Calu3 (cell line): ENCODE results near the gene PTGER1. TPM values are rescaled to one million over a fixed set of nuclear protein-coding genes. Genes with fewer than 3 reads are reported as not detected.
"Not testable (repeated sequence)": the region's sequence is repeated elsewhere in the genome, so short reads cannot be mapped to it uniquely, and the experiment has no call there.

Source experiments
- BruUV-seq: library from RNA; stranded (reverse); fragments of 400-500 nt; replicated peaks from 2 replicates; lab custom pipeline; 2021; lab: Mats Ljungman, UMichigan
- CTCF ChIA-PET: fragments of 300-600 bp; sonication (Branson Sonifier 250); formaldehyde crosslinking; loops from one replicate; lab custom pipeline; 2022; ENCODE audit warnings: antibody characterized with exemption; lab: Charles Lee
- DNase-seq: peaks from one replicate; pipeline ENCODE4 v3.0.0; 2022
- H3K27ac Mint-ChIP-seq: one replicate; pipeline ENCODE4 v1.8.0; 2022; ENCODE audit warnings: mixed read lengths; ENCODE audit not compliant: unreplicated experiment
- H3K27me3 Mint-ChIP-seq: one replicate; pipeline ENCODE4 v1.8.0; 2022; ENCODE audit warnings: mixed read lengths; ENCODE audit not compliant: unreplicated experiment
- H3K36me3 Mint-ChIP-seq: one replicate; pipeline ENCODE4 v1.8.0; 2022; ENCODE audit warnings: mild to moderate bottlenecking, moderate library complexity, mixed read lengths; ENCODE audit not compliant: insufficient read depth, unreplicated experiment
- H3K4me1 Mint-ChIP-seq: one replicate; pipeline ENCODE4 v1.8.0; 2022; ENCODE audit warnings: mild to moderate bottlenecking, low read depth, mixed read lengths; ENCODE audit not compliant: unreplicated experiment
- H3K4me3 Mint-ChIP-seq: one replicate; pipeline ENCODE4 v1.8.0; 2022; ENCODE audit warnings: mild to moderate bottlenecking, low read depth, moderate library complexity, mixed read lengths; ENCODE audit not compliant: unreplicated experiment
- H3K9me3 Mint-ChIP-seq: one replicate; pipeline ENCODE4 v1.8.0; 2022; ENCODE audit warnings: low read depth, mixed read lengths; ENCODE audit not compliant: unreplicated experiment
- CTCF ChIP-seq: fragments of 200-600 bp; IDR thresholded peaks from one replicate; pipeline ENCODE4 v1.8.0; 2022; ENCODE audit warnings: antibody characterized with exemption; ENCODE audit not compliant: unreplicated experiment
- intact Hi-C: fragments of 100-400 bp; cut with micrococcal nuclease; formaldehyde crosslinking; loops from one replicate; pipeline ENCODE4 v1.10.0; 2022; ENCODE audit not compliant: unreplicated experiment
- total RNA-seq: library from RNA; stranded (reverse); gene quantifications from 2 replicates; pipeline ENCODE4 v1.2.3, GENCODE V29; 2022

The PTGER1 gene
- total RNA-seq, 1 experiment from 2014 or later, result 1.3 TPM

GRCh38 chr19:14460935-14461334 lies 14.2 kb downstream of the PTGER1 start:
- H3K27me3 Mint-ChIP-seq, result no peaks in the 10 kb centered on the region
- H3K9me3 Mint-ChIP-seq, result no peaks in the 10 kb centered on the region
- no peak for TF ChIP-seq CTCF
- no peaks in the 10 kb centered on the region for H3K4me1 Mint-ChIP-seq
- no peak overlapping the region for H3K4me3 Mint-ChIP-seq
- DNase-seq, result no peak
- intact Hi-C loops, result no loop called here
- H3K36me3 Mint-ChIP-seq, result peaks cover 21% of the 10 kb centered on the region
- no peak overlapping the region for H3K27ac Mint-ChIP-seq
- no TSS peak for BruUV-seq
- CTCF ChIA-PET, result no interaction called here

- intact Hi-C loops, result no loop called here
- TF ChIP-seq CTCF, result no peak
- BruUV-seq, result no TSS peak
- no peaks in the 10 kb centered on the region for H3K9me3 Mint-ChIP-seq
- H3K4me3 Mint-ChIP-seq, result no peak overlapping the region
- H3K36me3 Mint-ChIP-seq, result peaks cover 32% of the 10 kb centered on the region
- no peaks in the 10 kb centered on the region for H3K4me1 Mint-ChIP-seq
- DNase-seq, result no peak
- no peaks in the 10 kb centered on the region for H3K27me3 Mint-ChIP-seq
- CTCF ChIA-PET, result no interaction called here
- H3K27ac Mint-ChIP-seq, result no peak overlapping the region
Observed at GRCh38 chr19:14459703-14460102, 15.5 kb downstream of the PTGER1 start.

- CTCF ChIA-PET, result interaction anchor here (0.6 kb wide), 1 partner anchor 10 kb away, joined by 8 read pairs; no protein-coding TSS in a partner anchor
- DNase-seq, intact Hi-C loops, H3K4me1 Mint-ChIP-seq, H3K27me3 Mint-ChIP-seq, BruUV-seq, H3K4me3 Mint-ChIP-seq, H3K9me3 Mint-ChIP-seq, H3K27ac Mint-ChIP-seq: not testable (repeated sequence)
- H3K36me3 Mint-ChIP-seq, result peaks cover 40% of the 10 kb centered on the region
Observed at GRCh38 chr19:14452303-14452702, 22.9 kb downstream of the PTGER1 start.

- intact Hi-C loops, result no loop called here
- CTCF ChIA-PET, result interaction anchor here (0.6 kb wide), 1 partner anchor 17 kb away, joined by 4 read pairs; no protein-coding TSS in a partner anchor
- no TSS peak for BruUV-seq
- H3K4me3 Mint-ChIP-seq, result no peak overlapping the region
- no peaks in the 10 kb centered on the region for H3K27me3 Mint-ChIP-seq
- H3K36me3 Mint-ChIP-seq, result peaks cover 44% of the 10 kb centered on the region
- no peaks in the 10 kb centered on the region for H3K4me1 Mint-ChIP-seq
- H3K27ac Mint-ChIP-seq, result no peak overlapping the region
- H3K9me3 Mint-ChIP-seq, result no peaks in the 10 kb centered on the region
- DNase-seq, result no peak
- TF ChIP-seq CTCF, result no peak
Observed at GRCh38 chr19:14450876-14451275, 24.3 kb downstream of the PTGER1 start.

GRCh38 chr19:14450168-14450874 lies 24.8 kb downstream of the PTGER1 start:
- DNase-seq, result peak; percentile 52
- no peaks in the 10 kb centered on the region for H3K4me1 Mint-ChIP-seq
- TF ChIP-seq CTCF, result no peak
- peaks cover 38% of the 10 kb centered on the region for H3K36me3 Mint-ChIP-seq
- BruUV-seq, result no TSS peak
- intact Hi-C loops, result no loop called here
- no peaks in the 10 kb centered on the region for H3K27me3 Mint-ChIP-seq
- H3K27ac Mint-ChIP-seq, result no peak overlapping the region
- H3K4me3 Mint-ChIP-seq, result no peak overlapping the region
- CTCF ChIA-PET, result interaction anchor here (0.6 kb wide), 1 partner anchor 17 kb away, joined by 4 read pairs; no protein-coding TSS in a partner anchor
- H3K9me3 Mint-ChIP-seq, result no peaks in the 10 kb centered on the region
